ENCODE results near the gene MALT1. TPM values are rescaled to one million over a fixed set of nuclear protein-coding genes. Genes with fewer than 3 reads are reported as not detected.

MALT1 gene
- total RNA-seq, 4 donors from 2014 or later: 40.1 to 48.9 (median 44.4) TPM

GRCh38 chr18:58657081-58657480 lies 14.2 kb upstream of the MALT1 start:
- intact Hi-C loops (cut with DNase I; ENCODE audit: low total_unique reads): no loop called here
- no peak overlapping the region for H3K4me3 ChIP-seq (ENCODE audit: low read depth, poor library complexity, severe bottlenecking)
- 91 to 93% methylated on average over 2 of the region's 2 CpGs for WGBS, 2 donors
- TF ChIP-seq POLR2A (IDR thresholded peaks at IDR 0.05): no peak
- TF ChIP-seq CTCF (IDR thresholded peaks at IDR 0.05): no peak
- DNase-seq (ENCODE audit: low spot score in 2 of 2): no peak

GRCh38 chr18:58657494-58657893 lies 13.8 kb upstream of the MALT1 start:
- 100% methylated on average over 1 of the region's 1 CpG for WGBS, 2 donors
- intact Hi-C loops (cut with DNase I; ENCODE audit: low total_unique reads): no loop called here
- DNase-seq (ENCODE audit: low spot score in 2 of 2): no peak
- no peak for TF ChIP-seq CTCF (IDR thresholded peaks at IDR 0.05)
- TF ChIP-seq POLR2A (IDR thresholded peaks at IDR 0.05): no peak
- no peak overlapping the region for H3K4me3 ChIP-seq (ENCODE audit: low read depth, poor library complexity, severe bottlenecking)

- no peak overlapping the region for H3K4me3 ChIP-seq (ENCODE audit: low read depth, poor library complexity, severe bottlenecking)
- WGBS, 2 donors: 94 to 96% methylated on average over 4 of the region's 4 CpGs
- TF ChIP-seq POLR2A (IDR thresholded peaks at IDR 0.05) (no peak), CTCF (IDR thresholded peaks at IDR 0.05) (no peak)
- no peak for DNase-seq (ENCODE audit: low spot score in 2 of 2)
- intact Hi-C loops (cut with DNase I; ENCODE audit: low total_unique reads): no loop called here
These were observed 11.6 kb upstream of the MALT1 start for GRCh38 chr18:58659691-58660090.

GRCh38 chr18:58660915-58661314 lies 10.3 kb upstream of the MALT1 start:
- WGBS, 2 donors: 95 to 99% methylated on average over 9 of the region's 9 CpGs
- no peak overlapping the region for H3K4me3 ChIP-seq (ENCODE audit: low read depth, poor library complexity, severe bottlenecking)
- intact Hi-C loops (cut with DNase I; ENCODE audit: low total_unique reads): no loop called here
- DNase-seq (ENCODE audit: low spot score in 2 of 2): no peak
- TF ChIP-seq CTCF (IDR thresholded peaks at IDR 0.05) (no peak), POLR2A (IDR thresholded peaks at IDR 0.05) (no peak)

DNA sequence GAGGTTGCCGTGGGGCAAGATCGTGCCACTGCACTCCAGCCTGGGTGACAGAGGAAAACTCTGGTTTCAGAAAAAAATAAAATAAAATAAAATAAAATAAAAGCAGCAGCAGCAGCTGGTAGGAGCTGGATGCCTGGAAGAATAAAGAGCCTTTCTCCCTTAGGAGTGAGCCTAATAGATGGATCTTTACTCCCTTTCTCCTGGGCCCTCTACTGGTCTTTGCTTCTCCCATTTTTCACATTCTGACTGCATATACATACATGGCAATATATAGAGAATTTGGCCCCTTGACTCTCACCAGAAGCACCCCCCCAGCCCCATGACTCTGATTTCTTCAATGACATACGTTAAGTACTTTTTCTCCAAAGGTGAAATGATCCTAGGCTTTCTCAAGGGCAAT lies 9.8 kb upstream of the MALT1 start:
- intact Hi-C loops (cut with DNase I; ENCODE audit: low total_unique reads): no loop called here
- 87 to 91% methylated on average over 3 of the region's 3 CpGs for WGBS, 2 donors
- no peak for TF ChIP-seq POLR2A (IDR thresholded peaks at IDR 0.05)
- no peak for TF ChIP-seq CTCF (IDR thresholded peaks at IDR 0.05)
- no peak overlapping the region for H3K4me3 ChIP-seq (ENCODE audit: low read depth, poor library complexity, severe bottlenecking)
- no peak for DNase-seq (ENCODE audit: low spot score in 2 of 2)

GRCh38 chr18:58662118-58662517 lies 9.1 kb upstream of the MALT1 start:
- no peak for DNase-seq (ENCODE audit: low spot score in 2 of 2)
- H3K4me3 ChIP-seq (ENCODE audit: low read depth, poor library complexity, severe bottlenecking): no peak overlapping the region
- WGBS, 2 donors: 47 to 58% methylated on average over 4 of the region's 4 CpGs
- intact Hi-C loops (cut with DNase I; ENCODE audit: low total_unique reads): no loop called here
- no peak for TF ChIP-seq POLR2A (IDR thresholded peaks at IDR 0.05)

Measured in lower leg skin (tissue), 4 donors.